ENCODE results near the gene AMDHD2.

Gene AMDHD2

GRCh38 chr16:2482708-2483534, 37.2 kb upstream of the AMDHD2 start:
- DNase-seq (ENCODE audit: low spot score), result peak; percentile 87

DNA sequence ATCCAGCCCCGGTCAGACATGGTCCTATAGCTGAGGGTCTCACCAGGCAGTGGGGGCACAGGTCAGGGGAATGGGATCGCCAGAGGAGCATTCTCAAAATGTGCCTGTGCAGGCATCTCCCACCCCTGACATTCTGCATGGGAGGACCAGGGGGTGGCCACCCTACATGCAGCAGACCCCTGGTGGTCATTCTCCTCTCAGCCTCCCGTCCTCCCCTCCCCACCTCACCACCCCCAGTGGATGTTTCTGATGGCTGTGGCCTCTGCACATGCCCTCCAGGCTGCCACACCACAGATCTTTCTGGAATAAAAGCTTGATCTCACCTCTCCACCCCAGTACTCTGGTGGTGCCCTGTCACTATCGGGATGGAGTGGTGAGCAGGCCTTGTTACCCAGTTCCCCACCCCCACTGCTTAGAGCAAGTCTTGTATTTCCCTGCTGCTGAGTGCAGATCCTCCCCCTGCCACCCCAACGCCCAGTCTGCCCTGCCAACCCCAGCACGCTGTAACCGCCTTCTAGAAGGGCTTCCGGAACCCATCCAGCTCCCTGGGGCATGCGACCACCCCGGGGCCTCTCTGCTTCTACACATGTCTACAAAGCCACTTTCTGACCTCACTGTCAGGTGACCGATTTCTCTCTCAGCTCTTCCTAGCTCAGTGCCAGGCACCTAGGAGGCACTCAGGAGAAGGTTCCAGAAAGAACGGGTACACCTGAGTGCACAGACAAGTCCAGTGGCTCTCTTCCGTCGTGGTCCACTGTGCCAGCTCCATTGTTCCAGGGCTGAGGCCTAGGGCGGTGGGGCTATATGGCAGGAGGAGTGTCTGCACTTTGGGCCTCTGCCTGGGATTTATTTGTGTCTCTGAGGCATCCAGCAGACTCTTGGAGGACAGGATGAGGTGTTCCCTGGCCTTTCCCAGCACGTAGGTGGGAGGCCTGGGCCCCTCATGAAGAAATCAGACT, 36.0 kb upstream of the AMDHD2 start:
- DNase-seq (ENCODE audit: low spot score), result no peak

GRCh38 chr16:2484898-2485508, 35.2 kb upstream of the AMDHD2 start:
- DNase-seq (ENCODE audit: low spot score), result no peak

DNA sequence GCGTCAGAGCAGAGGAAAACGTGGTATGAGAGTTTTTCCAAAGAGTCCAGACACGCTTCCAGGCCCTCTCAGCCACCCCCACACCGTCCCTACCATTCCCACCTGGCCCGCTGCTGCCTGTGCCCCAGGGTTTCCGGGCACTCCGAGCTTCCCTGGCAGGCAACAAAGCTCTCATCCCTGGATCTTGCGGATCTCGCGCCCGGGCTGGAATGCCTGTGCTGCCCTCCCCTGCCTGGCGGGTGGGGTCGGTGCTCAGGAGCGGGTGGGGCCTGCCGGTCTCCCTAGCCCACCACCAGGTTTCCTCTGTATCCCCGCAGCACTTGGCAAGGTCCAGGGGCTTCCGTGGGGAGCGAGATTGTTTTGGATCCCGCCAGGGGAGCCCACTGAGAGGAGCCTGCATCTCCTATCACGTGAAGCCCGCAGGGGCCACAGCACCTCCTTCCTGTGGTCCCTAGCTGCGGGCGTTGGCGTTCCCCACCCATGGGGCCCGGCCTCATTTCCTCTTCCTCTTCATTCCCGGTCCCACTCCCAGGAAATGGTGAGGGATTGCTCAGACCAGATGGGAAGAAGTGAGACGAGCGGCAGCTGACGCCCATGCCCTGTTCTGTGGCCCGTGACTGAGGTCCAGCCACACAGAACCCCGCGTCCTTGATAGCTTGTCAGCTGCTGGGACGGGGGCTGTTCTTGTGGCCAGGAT, 34.2 kb upstream of the AMDHD2 start:
- no peak for DNase-seq (ENCODE audit: low spot score)

GRCh38 chr16:2486645-2487516, 33.3 kb upstream of the AMDHD2 start:
- DNase-seq (ENCODE audit: low spot score), result no peak

GRCh38 chr16:2487517-2487842, 32.7 kb upstream of the AMDHD2 start:
- DNase-seq (ENCODE audit: low spot score), result no peak

- DNase-seq (ENCODE audit: low spot score), result no peak
These were observed 32.2 kb upstream of the AMDHD2 start for GRCh38 chr16:2487903-2488531.

DNA sequence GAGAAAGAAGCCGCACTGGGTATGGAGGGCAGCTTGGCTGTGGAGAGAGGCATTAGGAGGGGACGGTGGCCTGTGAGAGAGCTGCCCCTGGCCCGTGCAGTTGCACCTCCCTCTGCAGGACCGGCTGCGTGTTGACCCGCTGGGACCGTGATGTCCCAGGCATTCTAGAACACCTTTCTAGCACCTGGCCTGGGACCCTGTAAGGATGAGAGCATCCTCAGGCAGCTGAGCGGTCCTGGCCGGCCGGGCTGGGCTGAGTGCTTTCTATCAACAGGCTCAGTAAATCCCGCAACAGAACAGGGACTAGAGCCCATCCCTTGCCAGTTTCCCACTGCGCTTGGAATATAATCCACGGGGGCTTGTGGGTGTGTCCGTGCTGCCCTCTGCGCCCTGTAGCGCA, 30.6 kb upstream of the AMDHD2 start:
- DNase-seq (ENCODE audit: low spot score), result no peak

DNA sequence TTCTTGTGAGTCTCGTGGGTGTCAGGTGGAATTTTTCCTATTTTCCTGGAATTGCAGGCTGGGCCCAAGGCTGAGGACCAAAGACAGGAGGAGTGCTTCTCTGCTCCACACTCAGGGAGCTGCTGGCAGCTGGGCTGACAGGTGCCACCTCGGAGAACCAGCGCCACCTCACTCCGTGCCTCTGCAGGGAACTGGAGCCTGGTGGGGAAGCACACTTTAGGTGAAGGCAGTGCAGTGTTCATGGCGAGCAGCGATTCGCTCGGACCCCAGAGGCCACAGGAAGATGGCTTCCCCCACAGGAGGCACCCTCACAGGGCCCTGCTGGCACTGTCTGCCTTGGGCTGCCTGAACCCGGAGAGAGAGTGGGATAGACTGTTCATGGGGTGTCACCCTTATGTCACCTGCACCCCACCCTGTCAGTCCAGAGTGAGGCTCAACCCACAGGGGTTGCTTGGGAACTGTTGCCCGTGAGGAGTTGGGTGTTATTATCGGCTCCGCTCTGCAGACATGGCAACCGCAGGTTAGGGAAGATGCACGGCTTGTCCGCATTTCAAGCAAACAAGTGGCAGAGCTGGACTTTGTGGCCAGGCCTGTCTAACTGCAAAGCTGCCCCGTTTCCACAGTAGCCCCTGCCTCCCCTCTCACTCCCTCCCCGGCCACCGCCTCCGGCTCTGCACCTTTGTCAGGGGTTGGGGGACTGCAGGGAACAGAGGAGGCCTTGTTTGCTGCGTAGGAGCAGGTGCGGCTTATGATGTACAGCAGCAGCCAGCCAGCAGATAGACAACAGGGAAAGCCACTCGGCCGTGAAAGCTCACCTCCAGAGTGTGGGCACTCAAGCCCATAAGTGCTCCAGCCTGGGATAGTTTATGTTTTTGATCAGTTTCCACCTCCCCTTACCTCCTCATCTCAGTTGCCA, 29.7 kb upstream of the AMDHD2 start:
- no peak for DNase-seq (ENCODE audit: low spot score)

- DNase-seq (ENCODE audit: low spot score), result no peak
These were observed 27.9 kb upstream of the AMDHD2 start for GRCh38 chr16:2492292-2492691.

DNA sequence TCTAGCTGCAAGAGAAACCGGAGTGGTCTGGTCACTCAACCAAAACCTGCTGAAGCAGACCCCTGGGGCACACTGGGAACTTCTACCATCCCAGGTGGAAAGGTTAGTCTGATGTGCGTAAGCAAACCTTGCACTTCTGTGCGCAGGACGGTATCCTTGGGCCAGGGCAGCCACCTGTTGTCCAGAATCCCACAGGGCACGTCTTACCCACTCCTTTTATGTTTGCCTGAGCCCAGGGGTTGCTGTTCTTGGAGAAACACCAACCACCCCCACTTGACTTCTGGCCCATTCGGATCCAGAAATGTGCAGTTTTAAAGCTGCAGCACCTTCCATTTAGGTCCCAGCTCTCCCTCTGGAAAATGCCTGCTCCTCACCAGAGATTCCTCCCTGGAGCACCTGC, 26.6 kb upstream of the AMDHD2 start:
- DNase-seq (ENCODE audit: low spot score), result no peak

GRCh38 chr16:2494616-2495015, 25.6 kb upstream of the AMDHD2 start:
- no peak for DNase-seq (ENCODE audit: low spot score)

DNA sequence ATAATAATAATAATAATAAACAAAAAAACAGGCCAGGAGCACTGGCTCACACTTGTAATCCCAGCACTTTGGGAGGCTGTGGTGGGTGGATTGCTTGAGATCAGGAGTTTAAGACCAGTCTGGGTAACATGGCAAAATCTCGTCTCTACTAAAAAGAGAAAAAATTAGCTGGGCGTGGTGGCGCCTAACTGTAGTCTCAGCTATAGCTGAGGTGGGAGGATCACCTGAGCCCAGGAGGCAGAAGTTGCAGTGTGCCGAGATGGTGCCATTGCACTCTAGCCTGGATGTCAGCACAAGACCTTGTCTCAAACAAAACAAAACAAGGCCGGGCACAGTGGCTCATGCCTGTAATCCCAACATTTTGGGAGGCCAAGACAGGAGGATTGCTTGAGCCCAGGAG, 25.1 kb upstream of the AMDHD2 start:
- DNase-seq (ENCODE audit: low spot score), result no peak

GRCh38 chr16:2496223-2497115, 23.7 kb upstream of the AMDHD2 start:
- no peak for DNase-seq (ENCODE audit: low spot score)

- peak; percentile 42 for DNase-seq (ENCODE audit: low spot score)
These were observed 23.0 kb upstream of the AMDHD2 start for GRCh38 chr16:2497116-2497630.

DNA sequence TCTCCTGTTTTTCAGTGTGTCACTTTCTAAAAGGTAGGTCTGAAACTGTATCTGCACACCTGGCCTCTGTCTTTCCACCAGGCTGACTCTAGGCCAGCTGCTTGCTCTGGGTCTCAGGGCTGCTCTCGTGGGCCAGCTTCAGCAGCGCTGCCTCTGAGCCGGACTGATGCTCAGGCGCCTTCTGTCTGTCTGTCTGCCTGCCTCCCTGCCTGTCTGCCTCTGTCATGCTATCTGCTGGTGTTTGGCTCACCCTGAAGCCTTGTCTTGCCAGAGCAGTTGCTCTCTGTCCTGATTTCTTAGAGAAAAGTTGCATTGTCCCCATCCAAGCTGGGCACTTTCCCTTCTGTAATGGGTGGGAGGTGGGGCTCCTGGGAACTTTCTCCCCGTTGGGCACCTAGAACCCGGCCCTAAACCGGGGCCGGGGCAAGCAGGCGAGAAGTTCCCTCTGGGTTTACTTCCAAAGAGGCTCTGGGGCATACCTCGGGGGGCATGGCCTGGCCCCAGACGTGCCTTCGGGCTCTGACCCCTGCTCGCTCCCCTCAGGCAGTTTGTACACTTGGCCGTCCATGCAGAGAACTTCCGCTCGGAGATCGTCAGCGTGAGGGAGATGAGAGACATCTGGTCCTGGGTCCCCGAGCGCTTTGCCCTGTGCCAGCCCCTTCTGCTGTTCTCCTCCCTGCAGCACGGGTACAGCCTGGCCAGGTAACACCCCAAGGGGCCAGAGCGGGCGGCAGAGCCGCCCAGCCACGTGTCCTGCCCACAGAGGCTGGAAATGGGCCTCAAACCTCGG, 22.3 kb upstream of the AMDHD2 start:
- DNase-seq (ENCODE audit: low spot score), result no peak

- DNase-seq (ENCODE audit: low spot score), result no peak
These were observed 21.5 kb upstream of the AMDHD2 start for GRCh38 chr16:2498531-2499253.

Data from AG08396 (cell line).